Measurements from ENCODE around the gene STARD5. TPM values are rescaled to one million over a fixed set of nuclear protein-coding genes. Genes with fewer than 3 reads are reported as not detected.
A peak's percentile ranks its signal among the peaks of the same experiment; 100 is the strongest.

Gene STARD5
- total RNA-seq, 1 experiment from 2014 or later, result 2.3 TPM

DNA sequence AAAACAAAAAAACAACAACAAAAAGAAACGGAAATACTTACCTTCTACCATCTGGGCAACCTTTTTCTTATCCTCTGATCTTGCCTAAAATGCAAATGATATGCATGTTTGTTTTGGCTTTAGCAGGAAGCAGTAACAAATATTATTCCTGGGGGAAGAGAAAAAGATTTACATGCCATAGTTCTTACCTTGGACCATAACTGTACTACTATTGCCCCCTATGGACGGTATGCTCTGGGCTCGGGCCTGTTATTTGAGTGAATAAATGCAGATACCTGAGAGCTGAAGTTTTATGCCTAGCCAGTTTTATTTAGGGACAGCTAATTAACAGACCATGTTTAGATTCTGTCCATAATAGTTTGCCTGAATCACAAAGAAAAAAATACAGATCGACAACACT is 12.6 kb upstream of the STARD5 start:
- Histone ChIP-seq H4K20me1 (ENCODE audit: control insufficient read depth, insufficient read depth, insufficient read length) (no peaks in the 10 kb centered on the region), H3K9me3 (ENCODE audit: control insufficient read depth, low read depth, low read length) (no peaks in the 10 kb centered on the region), H2BK20ac (ENCODE audit: low read depth, low read length, poor library complexity, severe bottlenecking) (no peak overlapping the region), H3K79me2 (ENCODE audit: insufficient read depth, low read length) (no peaks in the 10 kb centered on the region), H2AFZ (ENCODE audit: low read length) (no peak overlapping the region), H4K5ac (ENCODE audit: insufficient read length, low read depth, low read length) (no peak overlapping the region), H4K91ac (ENCODE audit: insufficient read length, low read depth, low read length) (no peak overlapping the region), H3K4me1 (ENCODE audit: insufficient read depth, low read length) (no peaks in the 10 kb centered on the region), H2BK15ac (ENCODE audit: low read depth, low read length) (no peak overlapping the region), H2BK5ac (ENCODE audit: insufficient read length, low read length) (no peak overlapping the region), H3K4ac (ENCODE audit: low read depth, low read length) (no peak overlapping the region), H3T11ph (ENCODE audit: low read length) (no peak overlapping the region), H3K27me3 (ENCODE audit: insufficient read depth, low read length) (no peaks in the 10 kb centered on the region), H4K8ac (replicated peaks; ENCODE audit: insufficient read length, low read depth, low read length) (no peak overlapping the region), H3K9ac (ENCODE audit: extremely low read depth, insufficient read length, low read length) (no peak overlapping the region), H2BK120ac (ENCODE audit: low read depth, low read length, poor library complexity, severe bottlenecking) (no peak overlapping the region), H3K23ac (ENCODE audit: insufficient read length, low read depth, low read length) (no peak overlapping the region), H3K79me1 (ENCODE audit: insufficient read depth, low read depth, low read length, poor library complexity, severe bottlenecking) (no peaks in the 10 kb centered on the region), H3K27ac (ENCODE audit: insufficient read length, low read depth, low read length) (no peak overlapping the region), H3K4me2 (ENCODE audit: insufficient read depth, insufficient read length, low read length) (no peak overlapping the region), H2AK5ac (ENCODE audit: insufficient read length, low read length) (no peak overlapping the region), H3K14ac (ENCODE audit: insufficient read depth, low read length) (no peak overlapping the region), H3K23me2 (ENCODE audit: insufficient read length, low read depth, low read length, poor library complexity, severe bottlenecking) (no peaks in the 10 kb centered on the region), H2BK12ac (ENCODE audit: insufficient read length, low read depth, low read length) (no peak overlapping the region), H3K18ac (ENCODE audit: insufficient read length, low read depth, low read length) (no peak overlapping the region), H3K56ac (ENCODE audit: insufficient read length, low read depth, low read length) (no peak overlapping the region)
- 0 out of 4 replicates have a peak, but pooled peaks cover 2 to 3% of the 10 kb centered on the region in 2 experiments for H3K4me1 Mint-ChIP-seq
- no peaks in the 10 kb centered on the region for H3K9me3 Mint-ChIP-seq
- no peaks in the 10 kb centered on the region; the same call in 1 of the 2 replicates for H3K27me3 Mint-ChIP-seq (ENCODE audit: low read depth)
- TF ChIP-seq, protein P1, sequence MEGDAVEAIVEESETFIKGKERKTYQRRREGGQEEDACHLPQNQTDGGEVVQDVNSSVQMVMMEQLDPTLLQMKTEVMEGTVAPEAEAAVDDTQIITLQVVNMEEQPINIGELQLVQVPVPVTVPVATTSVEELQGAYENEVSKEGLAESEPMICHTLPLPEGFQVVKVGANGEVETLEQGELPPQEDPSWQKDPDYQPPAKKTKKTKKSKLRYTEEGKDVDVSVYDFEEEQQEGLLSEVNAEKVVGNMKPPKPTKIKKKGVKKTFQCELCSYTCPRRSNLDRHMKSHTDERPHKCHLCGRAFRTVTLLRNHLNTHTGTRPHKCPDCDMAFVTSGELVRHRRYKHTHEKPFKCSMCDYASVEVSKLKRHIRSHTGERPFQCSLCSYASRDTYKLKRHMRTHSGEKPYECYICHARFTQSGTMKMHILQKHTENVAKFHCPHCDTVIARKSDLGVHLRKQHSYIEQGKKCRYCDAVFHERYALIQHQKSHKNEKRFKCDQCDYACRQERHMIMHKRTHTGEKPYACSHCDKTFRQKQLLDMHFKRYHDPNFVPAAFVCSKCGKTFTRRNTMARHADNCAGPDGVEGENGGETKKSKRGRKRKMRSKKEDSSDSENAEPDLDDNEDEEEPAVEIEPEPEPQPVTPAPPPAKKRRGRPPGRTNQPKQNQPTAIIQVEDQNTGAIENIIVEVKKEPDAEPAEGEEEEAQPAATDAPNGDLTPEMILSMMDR (conservative IDR thresholded peaks at IDR 0.05), result peak; percentile 37
- DNase-seq, result no peak
- no peak overlapping the region; a peak in 1 of 7 replicates for H3K27ac Mint-ChIP-seq
- WGBS (ENCODE audit: extremely low coverage, insufficient read length, low lambda C conversion rate), result no CpG with 5 or more reads among the region's 4 CpGs
- no peaks in the 10 kb centered on the region for H3K36me3 Mint-ChIP-seq (ENCODE audit: insufficient read depth in 1 of 3, low read depth in 3 of 3)
- H3K4me3 Mint-ChIP-seq, result no peak overlapping the region
